HG03432 (cell line): ENCODE measurements around the gene FAHD1.
"Not testable (repeated sequence)": the region's sequence is repeated elsewhere in the genome, so short reads cannot be mapped to it uniquely, and the experiment has no call there.

ENCODE experiments used
- ATAC-seq: cut with Tn5 transposase; IDR thresholded peaks from one replicate; pipeline ENCODE4 v1.9.1; 2021; ENCODE audit warnings: mild to moderate bottlenecking, moderate library complexity; ENCODE audit not compliant: unreplicated experiment

FAHD1 gene

DNA sequence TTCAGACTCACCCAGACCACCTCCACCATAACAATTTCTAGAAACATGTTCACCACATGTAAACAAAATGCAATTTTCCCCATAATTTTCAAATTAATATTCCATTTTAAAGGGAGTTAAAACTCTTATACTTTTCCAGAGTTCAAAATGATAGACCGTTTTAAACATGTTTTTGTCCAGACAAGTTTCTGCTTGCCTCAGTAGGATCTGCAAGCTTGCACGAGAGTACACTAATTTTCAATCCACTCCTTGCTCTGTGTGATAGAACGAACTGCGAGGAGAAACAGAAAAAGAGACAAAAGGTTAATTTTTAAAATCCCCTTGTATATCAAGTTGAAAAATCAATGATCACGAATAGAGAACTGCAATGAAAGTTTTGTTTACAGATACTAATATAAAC is 7.1 kb downstream of the FAHD1 start:
- no peak for ATAC-seq

DNA sequence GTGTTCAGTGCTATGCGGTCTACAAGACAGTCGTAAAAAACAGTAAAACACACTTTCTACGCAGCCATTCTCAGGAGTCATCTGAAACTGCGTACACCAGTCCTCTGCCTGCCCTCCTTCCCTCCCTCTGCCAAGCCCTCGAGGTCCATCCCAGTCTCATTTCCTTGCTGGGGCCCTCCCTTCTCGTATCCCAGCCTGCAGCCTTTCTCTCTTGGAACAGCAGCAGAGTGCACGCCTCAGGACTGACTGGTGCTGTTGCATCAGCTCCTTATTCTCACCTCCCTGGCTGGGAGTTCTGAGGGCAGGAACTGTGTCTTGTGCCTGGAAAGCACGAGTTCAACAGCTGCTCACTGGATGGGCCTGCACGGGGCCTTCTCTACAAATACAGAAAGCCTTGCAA is 12.5 kb downstream of the FAHD1 start:
- no peak for ATAC-seq

DNA sequence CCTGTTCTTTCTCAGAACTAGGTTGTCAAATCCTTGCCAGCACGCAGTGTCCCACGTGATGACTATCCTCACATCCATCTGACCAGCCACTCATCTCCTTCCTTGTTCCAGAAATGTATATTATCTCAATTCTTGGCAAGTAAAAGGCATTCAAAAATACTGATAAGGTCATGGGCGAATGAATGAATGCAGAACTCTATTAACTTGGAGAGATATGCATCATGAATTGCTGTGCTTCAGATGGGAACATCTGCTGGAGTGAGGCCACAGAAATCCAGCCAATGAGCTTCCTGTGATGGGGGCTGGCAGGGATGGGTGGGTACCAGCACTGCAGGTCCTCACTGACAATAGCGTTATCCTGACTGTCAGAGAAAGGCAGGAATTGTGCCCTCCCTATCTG is 19.0 kb downstream of the FAHD1 start:
- ATAC-seq: no peak

DNA sequence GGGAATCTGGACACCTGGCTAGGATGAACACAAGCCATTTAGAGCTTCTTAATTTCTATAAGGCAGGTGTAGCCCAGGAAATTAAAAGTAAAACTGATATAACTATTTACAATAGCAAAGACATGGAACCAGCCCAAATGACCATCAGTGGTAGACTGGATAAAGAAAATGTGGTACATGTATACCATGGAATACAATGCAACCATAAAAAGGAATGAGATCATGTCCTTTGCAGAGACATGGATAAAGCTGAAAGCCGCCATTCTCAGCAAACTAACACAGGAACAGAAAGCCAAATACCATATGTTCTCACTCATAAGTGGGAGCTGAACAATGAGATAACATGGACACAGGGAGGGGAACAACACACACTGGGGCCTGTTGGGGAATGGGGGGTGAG is 19.4 kb downstream of the FAHD1 start:
- ATAC-seq: no peak

DNA sequence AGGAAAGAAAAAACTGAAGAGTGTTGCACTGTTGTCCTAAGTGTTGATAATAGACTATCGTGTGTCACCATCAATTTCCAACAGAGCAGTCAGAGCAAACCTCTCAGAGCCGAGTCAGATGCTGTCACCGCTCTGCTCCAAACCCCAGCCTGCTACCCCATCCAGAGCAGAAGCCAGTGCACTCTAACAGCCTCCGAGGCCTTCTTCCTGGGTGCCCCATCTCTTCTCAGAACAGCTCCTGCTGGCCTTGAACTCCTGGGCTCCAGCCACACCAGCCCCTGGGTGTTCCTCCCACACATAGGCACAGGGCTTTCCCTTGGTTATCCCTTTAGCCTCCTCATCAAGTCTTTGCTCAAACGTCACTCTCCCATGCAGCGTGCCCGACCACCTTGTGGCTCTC is 24.0 kb downstream of the FAHD1 start:
- no peak for ATAC-seq

DNA sequence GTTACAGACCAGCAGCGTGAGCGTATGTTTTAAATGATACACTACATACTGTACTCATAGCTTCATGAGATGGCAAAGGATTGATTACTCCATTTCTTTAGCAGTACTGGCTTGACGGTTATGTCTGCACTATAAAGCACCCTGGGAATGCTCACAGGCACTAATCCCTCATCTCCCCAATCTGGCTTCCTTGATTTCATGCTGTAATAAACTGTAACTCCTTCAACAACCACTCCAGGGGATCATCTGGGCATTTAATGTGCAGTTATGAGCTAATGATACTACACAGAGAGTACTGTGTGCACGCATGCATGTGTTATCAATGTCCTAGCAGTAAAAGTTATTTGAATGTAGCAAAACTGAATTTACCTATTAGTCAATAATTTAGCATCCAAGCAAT is 24.8 kb downstream of the FAHD1 start:
- no peak for ATAC-seq

DNA sequence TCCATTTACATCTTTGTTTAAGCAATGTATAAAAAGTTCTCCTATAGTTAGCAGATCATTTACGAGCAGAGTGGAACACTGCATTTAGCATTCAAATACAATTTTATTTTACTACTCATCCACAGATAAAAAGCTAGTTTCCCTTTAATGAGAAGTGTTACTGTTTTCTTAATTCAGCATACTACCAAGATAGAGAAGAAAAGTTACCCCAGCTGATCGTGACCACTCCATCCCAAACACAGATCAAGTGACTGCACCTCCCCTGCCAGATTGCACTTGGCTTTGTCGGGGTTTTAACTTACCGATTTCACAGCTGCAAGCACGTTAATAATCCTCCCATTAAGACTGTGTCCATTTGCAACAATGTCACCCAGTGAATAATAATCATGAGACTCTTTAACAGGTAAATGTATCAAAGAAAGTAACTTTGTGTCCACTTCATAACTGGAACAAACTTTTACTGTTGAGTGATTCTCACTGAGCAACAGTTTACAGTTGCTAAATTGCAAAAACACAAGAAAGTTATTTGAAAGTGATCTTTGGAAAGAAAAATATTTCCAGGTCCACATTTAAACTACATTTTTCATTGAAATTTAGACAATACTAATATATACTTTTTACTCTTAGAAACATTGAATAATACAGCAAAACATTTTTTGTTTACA is 30.6 kb downstream of the FAHD1 start:
- ATAC-seq: no peak

DNA sequence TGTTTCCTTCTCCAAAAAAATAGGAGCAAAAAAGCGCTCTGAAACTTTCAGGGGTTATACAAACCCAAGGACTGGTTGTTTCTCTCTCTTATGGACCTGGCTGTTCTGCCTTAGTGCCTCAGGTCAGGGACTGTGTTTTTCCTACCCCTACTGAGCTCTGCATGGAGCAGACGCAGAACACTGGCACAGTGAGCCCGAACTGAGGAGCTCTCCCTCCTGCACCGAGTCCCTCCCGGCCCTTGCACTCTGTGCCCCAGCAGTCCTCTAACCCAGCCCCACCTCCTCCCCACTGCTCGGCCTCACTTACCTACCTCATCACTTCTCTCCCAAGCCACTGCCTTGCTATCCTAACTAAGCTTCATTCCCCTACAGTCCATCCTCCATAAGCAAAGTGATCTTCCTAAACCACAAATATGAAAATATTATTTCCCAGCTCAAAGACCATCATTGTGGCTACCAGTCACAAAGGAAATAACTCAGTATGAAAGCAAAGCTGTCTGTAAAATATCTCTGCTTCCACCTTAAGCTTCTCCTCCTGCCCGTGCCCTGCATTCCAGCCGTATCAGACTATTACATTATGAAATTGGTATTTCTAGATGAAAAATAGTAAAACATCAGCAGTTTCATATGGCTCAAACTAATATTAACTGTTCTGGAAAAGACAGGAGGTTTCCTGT is 31.3 kb downstream of the FAHD1 start:
- no peak for ATAC-seq

DNA sequence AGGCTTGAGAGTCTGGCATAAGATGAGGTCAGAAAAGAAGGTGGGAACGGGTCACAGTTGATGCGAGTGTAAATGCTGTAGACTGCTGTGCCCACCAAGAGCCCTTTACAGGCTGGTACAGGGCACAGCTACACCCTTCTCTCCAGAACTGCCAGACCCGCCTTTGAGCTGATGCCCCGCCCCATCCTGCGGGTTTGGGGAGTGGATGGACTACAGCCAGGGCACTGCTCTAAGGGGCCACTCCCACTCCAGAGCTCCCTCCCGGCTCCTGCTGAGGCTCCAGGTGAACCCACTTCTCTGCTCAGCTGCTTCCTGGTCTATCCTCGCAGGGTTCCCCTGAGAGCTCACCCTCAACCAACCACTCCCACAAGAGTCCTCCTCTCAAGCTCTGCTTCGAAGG is 32.6 kb downstream of the FAHD1 start:
- ATAC-seq: no peak

DNA sequence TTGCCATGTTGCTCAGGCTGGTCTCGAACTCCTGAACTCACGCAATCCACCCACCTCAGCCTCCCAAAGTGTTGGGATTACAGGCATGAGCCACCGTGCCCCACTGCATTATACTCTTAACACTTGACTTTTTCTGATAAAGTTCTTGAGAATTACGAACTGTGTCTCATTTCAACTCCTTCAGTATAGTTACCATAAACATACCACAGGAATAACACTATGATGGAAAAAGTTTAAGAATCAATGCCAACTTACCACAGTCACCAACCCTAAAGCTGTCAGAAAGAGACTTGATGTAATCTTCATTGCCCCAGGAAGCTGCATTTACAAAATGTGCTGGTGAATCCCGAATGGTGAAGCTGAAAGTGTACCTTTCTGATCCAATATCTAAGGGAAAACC is 34.7 kb downstream of the FAHD1 start:
- no peak for ATAC-seq

DNA sequence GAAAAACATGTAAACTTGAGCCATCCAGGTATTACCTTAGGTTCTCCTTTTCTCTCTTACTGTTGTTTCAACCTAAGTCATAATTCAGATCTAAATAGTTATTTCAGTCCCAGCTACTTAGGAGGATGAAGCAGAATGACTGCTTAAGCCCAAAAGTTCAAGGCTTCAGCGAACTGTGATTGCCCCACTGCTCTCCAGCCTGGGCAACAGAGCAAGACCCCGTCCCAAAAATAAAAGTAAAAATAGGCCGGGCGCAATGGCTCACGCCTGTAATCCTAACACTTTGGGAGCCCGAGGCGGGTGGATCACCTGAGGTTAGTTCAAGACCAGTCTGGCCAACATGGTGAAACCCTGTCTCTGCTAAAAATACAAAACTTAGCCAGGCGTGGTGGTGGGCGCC is 35.4 kb downstream of the FAHD1 start:
- no peak for ATAC-seq

DNA sequence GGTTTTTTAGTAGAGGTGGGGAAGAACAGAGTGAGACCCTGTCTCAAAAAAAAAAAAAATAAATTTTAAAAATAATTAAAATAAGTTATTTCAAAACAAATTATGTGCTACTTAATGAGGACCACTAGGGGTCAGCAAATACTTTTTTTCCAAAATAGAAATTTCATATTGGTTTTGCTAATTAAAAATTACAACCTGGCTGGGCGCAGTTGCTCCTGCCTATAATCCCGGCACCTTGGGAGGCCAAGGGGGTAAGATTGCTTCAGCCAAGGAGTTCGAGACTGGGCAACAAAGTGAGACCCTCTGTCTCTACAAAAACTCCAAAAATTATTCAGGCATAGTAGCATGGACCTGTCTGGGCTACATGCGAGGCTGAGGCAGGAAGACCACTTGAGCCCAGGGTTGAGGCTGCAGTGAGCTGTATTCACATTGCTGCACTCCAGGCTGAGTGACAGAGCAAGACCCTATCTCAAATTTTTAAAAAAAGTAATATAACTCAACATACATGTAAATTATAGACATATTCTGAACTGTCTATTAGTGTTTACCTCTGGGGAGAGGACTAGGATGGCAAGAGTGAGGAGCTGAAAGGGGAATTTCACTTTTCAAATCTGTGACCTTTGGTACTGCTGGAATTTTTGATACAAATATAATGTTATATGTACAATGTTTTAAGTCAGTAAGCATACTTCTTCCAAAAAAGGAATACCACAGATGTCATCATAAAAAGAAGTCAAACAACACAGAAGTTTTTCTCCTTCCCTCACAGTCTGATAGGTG is 36.9 kb downstream of the FAHD1 start:
- no peak for ATAC-seq

DNA sequence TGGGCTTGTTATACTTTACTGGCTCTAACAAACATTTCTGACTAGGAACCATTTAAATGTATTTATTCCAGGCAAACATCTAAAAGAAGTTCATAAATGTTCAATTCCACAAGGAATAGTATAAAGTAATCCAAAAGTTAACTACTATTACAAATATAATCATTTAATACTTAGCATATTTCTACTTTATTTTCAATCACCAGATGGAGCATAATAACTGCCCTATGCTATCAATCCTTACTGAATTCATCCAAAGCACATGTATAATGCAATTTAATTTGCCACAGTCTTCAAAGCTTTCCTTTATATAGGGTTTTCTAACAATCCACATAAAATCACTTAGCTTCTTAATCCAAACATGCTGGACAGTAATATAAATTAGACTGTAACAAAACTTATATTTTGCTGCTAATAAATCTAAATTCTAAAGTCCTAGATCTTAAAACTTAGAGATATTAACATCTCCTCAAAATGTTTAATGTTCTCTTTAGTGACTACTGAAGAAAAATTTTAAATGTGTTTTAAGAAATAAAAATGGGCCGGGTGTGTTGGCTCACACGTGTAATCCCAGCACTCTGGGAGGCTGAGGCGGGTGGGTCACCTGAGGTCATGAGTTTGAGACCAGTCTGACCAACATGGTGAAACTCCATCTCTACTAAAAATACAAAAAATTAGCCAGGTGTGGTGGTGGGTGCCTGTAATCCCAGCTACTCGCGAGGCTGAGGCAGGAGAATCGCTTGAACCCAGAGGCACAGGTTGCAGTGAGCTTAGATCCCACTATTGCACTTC is 39.1 kb downstream of the FAHD1 start:
- ATAC-seq: no peak

DNA sequence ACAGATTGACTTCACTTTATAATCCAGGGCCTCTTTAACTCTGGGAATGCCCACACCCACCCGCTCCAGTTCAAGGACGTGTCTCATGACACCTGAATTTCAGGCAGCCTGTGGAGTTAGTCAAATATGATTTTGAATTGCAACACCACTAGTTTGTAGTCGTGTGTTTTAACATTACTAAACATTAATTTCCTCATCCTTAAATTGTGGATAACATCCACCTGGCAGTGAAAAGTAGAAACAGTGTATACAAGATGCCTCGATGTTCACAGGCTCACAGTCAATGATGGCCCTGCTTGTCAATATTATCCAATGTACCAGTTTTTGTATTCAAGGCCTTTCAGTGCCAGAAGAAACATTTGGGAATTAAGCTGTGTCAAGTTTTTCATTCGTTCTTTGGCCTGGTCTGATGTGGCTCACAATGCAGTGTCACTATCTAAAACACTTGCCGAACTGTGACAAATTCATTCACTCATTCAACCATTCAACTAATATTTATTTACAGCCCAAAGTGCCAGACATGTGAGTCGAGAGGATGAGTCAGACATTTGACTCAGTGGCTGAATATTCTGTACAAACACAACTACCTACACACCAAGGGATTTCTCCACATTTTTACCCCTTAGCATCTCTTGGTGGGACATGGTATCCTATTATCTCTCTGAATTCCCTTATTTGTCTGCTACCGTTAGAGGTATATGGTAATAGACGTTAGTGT is 43.5 kb downstream of the FAHD1 start:
- no peak for ATAC-seq

DNA sequence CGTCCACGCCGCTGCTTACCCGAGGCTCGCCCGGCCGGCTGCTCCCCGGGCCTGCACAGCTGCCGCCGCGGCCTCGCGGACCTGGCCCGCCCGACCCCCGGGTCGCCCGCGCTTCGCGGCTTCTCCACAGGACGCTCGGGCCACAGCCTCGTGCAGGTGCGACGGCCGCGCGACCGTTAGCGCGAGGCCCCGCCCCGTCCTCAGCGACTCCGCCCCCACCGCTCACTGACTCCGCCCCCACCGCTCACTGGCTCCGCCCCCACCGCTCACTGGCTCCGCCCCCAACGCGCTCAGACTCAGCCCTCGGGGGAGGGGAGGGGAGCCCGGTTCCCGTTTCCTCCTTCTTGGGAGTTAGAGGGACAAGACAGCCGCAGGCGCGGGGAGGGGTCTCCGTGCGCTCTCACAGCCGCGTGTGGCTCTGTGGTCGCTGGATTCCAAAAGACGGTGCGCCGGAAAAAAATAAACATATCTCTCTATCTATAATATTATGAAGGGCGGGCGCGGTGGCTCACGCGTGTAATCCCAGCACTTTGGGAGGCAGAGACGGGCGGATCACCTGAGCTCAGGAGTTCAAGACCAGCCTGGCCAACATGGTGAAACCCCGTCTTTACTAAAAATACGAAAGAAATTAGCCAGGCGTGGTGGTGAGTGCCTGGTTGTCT is 45.1 kb downstream of the FAHD1 start, which contains the start of gene MEIOB:
Gene MEIOB, minus strand, starts transcription at position 191 of the 662 bp plus-strand sequence. CDS start 3,989 bp downstream, outside the sequence.
- ATAC-seq: no peak

DNA sequence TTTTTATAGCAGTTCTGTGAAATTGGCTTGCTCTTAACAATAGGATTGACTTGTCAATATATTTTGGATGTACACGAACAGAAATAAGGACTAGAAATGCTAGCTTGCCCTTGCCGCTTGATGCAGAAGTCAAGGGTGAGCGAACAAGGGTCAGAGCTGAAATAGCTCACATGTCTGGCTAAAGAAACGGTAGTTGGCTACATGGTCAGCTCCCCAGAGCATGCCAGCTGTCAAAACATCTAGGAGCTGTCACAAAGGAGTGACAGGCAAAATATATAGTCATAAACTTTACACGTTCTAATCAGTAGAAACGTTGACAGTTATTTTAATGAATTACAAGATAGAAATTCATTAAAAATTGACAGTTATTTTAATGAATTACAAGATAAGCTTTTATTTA is 47.8 kb downstream of the FAHD1 start:
- no peak for ATAC-seq

DNA sequence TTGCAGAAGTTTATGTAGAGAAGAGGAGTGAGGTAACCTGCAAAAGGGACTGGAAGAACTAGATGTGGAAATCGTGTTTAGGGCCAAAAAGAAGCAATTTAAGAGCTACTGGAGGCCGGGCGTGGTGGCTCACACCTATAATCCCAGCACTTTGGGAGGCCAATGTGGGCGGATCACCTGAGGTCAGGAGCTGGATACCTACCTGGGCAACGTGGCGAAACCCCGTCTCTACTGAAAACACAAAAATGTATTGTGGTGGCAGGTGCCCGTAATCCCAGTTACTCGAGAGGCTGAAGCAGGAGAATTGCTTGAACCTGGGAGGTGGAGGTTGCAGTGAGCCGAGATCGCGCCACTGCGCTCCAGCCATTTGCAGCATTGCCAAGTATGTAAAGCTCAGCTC is 49.1 kb downstream of the FAHD1 start:
- not testable (repeated sequence) for ATAC-seq

DNA sequence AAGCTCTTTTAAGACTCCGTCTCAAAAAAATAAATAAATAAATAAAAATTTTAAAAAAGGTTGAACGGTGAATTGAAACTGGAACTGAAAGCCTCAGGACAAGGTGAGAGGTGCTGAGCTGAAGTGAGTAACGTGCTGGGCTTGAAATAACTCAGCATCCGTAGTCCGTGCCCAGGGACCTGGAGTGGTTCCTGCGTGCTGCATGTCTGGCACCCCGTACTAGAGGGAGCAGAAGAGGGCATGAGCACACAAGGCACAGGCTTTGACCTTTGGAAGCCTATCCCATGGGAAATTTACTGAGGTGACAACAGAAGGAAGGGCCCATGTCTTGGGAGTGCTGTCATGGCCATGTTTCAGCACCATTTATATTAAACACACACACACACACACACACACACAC is 49.5 kb downstream of the FAHD1 start:
- ATAC-seq: no peak

DNA sequence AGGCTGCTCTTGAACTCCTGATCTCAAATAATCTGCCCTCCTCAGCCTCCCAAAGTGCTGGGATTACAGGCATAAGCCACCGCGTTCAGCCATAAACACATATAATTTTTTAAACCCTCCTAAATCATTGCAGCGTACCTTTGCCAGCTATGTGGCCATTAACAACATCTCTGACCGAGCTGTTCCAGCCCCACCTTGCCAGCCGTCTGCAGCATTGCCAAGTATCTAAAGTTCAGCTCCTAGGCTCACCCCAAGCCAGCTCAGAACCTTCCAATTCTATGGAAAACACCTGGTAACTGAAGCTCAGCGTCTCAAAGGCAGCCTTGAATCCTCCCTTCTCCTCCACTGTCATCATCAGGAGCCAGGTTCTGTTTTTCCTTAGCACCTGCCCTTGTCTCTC is 50.1 kb downstream of the FAHD1 start:
- no peak for ATAC-seq

DNA sequence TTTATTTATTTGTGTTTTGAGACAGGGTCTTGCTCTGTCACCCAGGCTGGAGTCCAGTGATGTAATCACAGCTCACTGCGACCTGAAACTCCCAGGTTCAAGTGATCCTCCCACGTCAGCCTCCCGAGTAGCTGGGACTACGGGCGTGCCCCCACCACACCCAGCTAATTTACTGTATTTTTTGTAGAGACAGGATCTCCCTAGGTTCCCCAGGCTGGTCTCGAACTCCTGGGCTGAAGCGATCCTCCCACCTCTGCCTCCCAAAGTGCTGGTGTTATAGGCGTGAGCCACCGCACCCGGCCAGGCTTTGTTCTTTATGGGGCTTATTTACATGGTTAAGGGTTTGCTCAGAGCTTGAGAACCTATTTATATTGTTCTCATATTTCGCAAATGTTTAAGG is 50.8 kb downstream of the FAHD1 start:
- no peak for ATAC-seq
